Esophagus squamous epithelium (tissue), 5 donors: ENCODE data around the gene UGT1A8. TPM values are rescaled to one million over a fixed set of nuclear protein-coding genes. Genes with fewer than 3 reads are reported as not detected.

Source experiments
- DNase-seq: peaks from one replicate; lab custom pipeline; 2025; lab: John Stamatoyannopoulos, UW
- H3K27ac ChIP-seq, 4 donors: fragments of 200-600 bp; sonication (generic); one replicate each; pipeline ENCODE4 v1.5.1; 2016 to 2019; ENCODE audit warnings: mild to moderate bottlenecking in 1 of 4
- H3K27me3 ChIP-seq, 4 donors: fragments of 200-600 bp; sonication (generic); 1 replicate in 3 of 4; 2 replicates in 1 of 4; pipeline versions ENCODE4 v1.5.1 to v1.6.0; 2017 to 2021; ENCODE audit warnings: antibody characterized with exemption in 1 of 4
- H3K36me3 ChIP-seq, 3 donors: fragments of 200-600 bp; sonication (generic); one replicate each; pipeline ENCODE4 v1.5.1; 2016 to 2019
- H3K4me1 ChIP-seq, 3 donors: fragments of 200-600 bp; sonication (generic); one replicate each; pipeline ENCODE4 v1.5.1; 2017 to 2019
- H3K4me3 ChIP-seq, 4 donors: fragments of 200-600 bp; sonication (generic); 1 replicate in 3 of 4; 2 replicates in 1 of 4; pipeline ENCODE4 v1.5.1; 2016 to 2019; ENCODE audit warnings: mild to moderate bottlenecking in 2 of 4, moderate library complexity in 1 of 4
- H3K9me3 ChIP-seq, 3 donors: fragments of 200-600 bp; sonication (generic); one replicate each; pipeline ENCODE4 v1.5.1; 2016 to 2019
- CTCF ChIP-seq, 6 experiments: fragments of 450-650 bp in 4 of 6; fragments of 200-600 bp in 2 of 6; sonication (generic) in 2 of 6; IDR thresholded peaks; one replicate each; pipeline ENCODE4 v1.5.1; 2016 to 2019; ENCODE audit warnings: antibody characterized with exemption in 6 of 6, mild to moderate bottlenecking in 4 of 6, moderate library complexity in 4 of 6
- POLR2A ChIP-seq, 4 donors: fragments of 450-650 bp; IDR thresholded peaks; one replicate each; pipeline ENCODE4 v1.6.1; 2017; ENCODE audit warnings: antibody characterized with exemption in 4 of 4, mild to moderate bottlenecking in 4 of 4, moderate library complexity in 3 of 4
- whole genome bisulfite sequencing, 2 donors: methylation state at CpG; one replicate each; pipeline ENCODE4 v1.1.5; 2018; 5-methylcytosine and 5-hydroxymethylcytosine counted together
- intact Hi-C: fragments of 100-400 bp; cut with DNase I; formaldehyde crosslinking; loops from one replicate; pipeline ENCODE4 v1.15.0; 2022
- total RNA-seq, 4 donors: library from RNA; depleted of rRNA; stranded (reverse); fragments of >200 nt; gene quantifications; one replicate each; pipeline ENCODE4 v1.1.0, GENCODE V29; 2016
- donor health status: DM: yes; HTN: yes; CAD: no.

Gene UGT1A8
- total RNA-seq, 4 donors from 2014 or later: 0.13 to 1.7 (median 0.84) TPM

- Histone ChIP-seq H3K27ac (no peak overlapping the region), H3K4me1 (peaks cover 0 to 26% (median 0%) of the 10 kb centered on the region in 3 donors), H3K9me3 (peaks cover 0 to 6% (median 0%) of the 10 kb centered on the region in 3 donors), H3K27me3 (peaks cover 0 to 10% (median 0%) of the 10 kb centered on the region in 4 donors), H3K36me3 (no peaks in the 10 kb centered on the region), H3K4me3 (no peak overlapping the region)
- WGBS, 2 donors: 38 to 83% methylated on average over 2 of the region's 2 CpGs
- intact Hi-C loops: no loop called here
- TF ChIP-seq POLR2A (IDR thresholded peaks at IDR 0.05) (no peak), CTCF (IDR thresholded peaks at IDR 0.05) (no peak)
- DNase-seq: no peak
These were observed 17.0 kb upstream of the UGT1A8 start for GRCh38 chr2:233600386-233600785.

- DNase-seq: no peak
- H3K9me3 ChIP-seq: peaks cover 0 to 6% (median 0%) of the 10 kb centered on the region in 3 donors
- TF ChIP-seq POLR2A (IDR thresholded peaks at IDR 0.05) (no peak), CTCF (IDR thresholded peaks at IDR 0.05) (no peak)
- WGBS, 2 donors: 89 to 92% methylated on average over 1 of the region's 1 CpG
- intact Hi-C loops: no loop called here
- H3K27ac ChIP-seq: no peak overlapping the region
- no peaks in the 10 kb centered on the region for H3K36me3 ChIP-seq
- peaks cover 0 to 10% (median 0%) of the 10 kb centered on the region in 4 donors for H3K27me3 ChIP-seq
- H3K4me3 ChIP-seq: no peak overlapping the region
- peaks cover 0 to 12% (median 0%) of the 10 kb centered on the region in 3 donors for H3K4me1 ChIP-seq
These were observed 15.4 kb upstream of the UGT1A8 start for GRCh38 chr2:233602076-233602475.

- H3K36me3 ChIP-seq: no peaks in the 10 kb centered on the region
- WGBS, 2 donors: 81 to 85% methylated on average over 4 of the region's 4 CpGs
- H3K27me3 ChIP-seq: peaks cover 0 to 10% (median 0%) of the 10 kb centered on the region in 4 donors
- no peak for DNase-seq
- no peak overlapping the region for H3K27ac ChIP-seq
- no peak overlapping the region for H3K4me3 ChIP-seq
- H3K4me1 ChIP-seq: no peaks in the 10 kb centered on the region
- H3K9me3 ChIP-seq: peaks cover 0 to 6% (median 0%) of the 10 kb centered on the region in 3 donors
- intact Hi-C loops: no loop called here
- no peak for TF ChIP-seq CTCF (IDR thresholded peaks at IDR 0.05)
These were observed 13.9 kb upstream of the UGT1A8 start for GRCh38 chr2:233603520-233603919.

GRCh38 chr2:233604826-233605225 is 12.6 kb upstream of the UGT1A8 start:
- H3K4me3 ChIP-seq: no peak overlapping the region
- no peaks in the 10 kb centered on the region for H3K4me1 ChIP-seq
- H3K9me3 ChIP-seq: peaks cover 0 to 6% (median 0%) of the 10 kb centered on the region in 3 donors
- no peak overlapping the region for H3K27ac ChIP-seq
- no peaks in the 10 kb centered on the region for H3K36me3 ChIP-seq
- WGBS, 2 donors: 84 to 89% methylated on average over 3 of the region's 3 CpGs
- peaks cover 0 to 10% (median 0%) of the 10 kb centered on the region in 4 donors for H3K27me3 ChIP-seq
- DNase-seq: no peak
- TF ChIP-seq CTCF (IDR thresholded peaks at IDR 0.05): no peak
- TF ChIP-seq POLR2A (IDR thresholded peaks at IDR 0.05): no peak
- intact Hi-C loops: no loop called here

GRCh38 chr2:233605680-233606079 is 11.8 kb upstream of the UGT1A8 start:
- no peak for DNase-seq
- WGBS, 2 donors: 81 to 88% methylated on average over 1 of the region's 1 CpG
- intact Hi-C loops: no loop called here
- no peak overlapping the region for H3K4me3 ChIP-seq
- no peak for TF ChIP-seq POLR2A (IDR thresholded peaks at IDR 0.05)
- TF ChIP-seq CTCF (IDR thresholded peaks at IDR 0.05): no peak
- H3K4me1 ChIP-seq: no peaks in the 10 kb centered on the region
- H3K27ac ChIP-seq: no peak overlapping the region
- H3K27me3 ChIP-seq: peaks cover 0 to 6% (median 0%) of the 10 kb centered on the region in 4 donors
- H3K36me3 ChIP-seq: no peaks in the 10 kb centered on the region
- H3K9me3 ChIP-seq: peaks cover 0 to 6% (median 4%) of the 10 kb centered on the region in 3 donors
